ENCODE results near the gene NR2F1. TPM values are rescaled to one million over a fixed set of nuclear protein-coding genes. Genes with fewer than 3 reads are reported as not detected.
"Not testable (repeated sequence)": the region's sequence is repeated elsewhere in the genome, so short reads cannot be mapped to it uniquely, and the experiment has no call there.

Gene NR2F1
- not detected for total RNA-seq

DNA sequence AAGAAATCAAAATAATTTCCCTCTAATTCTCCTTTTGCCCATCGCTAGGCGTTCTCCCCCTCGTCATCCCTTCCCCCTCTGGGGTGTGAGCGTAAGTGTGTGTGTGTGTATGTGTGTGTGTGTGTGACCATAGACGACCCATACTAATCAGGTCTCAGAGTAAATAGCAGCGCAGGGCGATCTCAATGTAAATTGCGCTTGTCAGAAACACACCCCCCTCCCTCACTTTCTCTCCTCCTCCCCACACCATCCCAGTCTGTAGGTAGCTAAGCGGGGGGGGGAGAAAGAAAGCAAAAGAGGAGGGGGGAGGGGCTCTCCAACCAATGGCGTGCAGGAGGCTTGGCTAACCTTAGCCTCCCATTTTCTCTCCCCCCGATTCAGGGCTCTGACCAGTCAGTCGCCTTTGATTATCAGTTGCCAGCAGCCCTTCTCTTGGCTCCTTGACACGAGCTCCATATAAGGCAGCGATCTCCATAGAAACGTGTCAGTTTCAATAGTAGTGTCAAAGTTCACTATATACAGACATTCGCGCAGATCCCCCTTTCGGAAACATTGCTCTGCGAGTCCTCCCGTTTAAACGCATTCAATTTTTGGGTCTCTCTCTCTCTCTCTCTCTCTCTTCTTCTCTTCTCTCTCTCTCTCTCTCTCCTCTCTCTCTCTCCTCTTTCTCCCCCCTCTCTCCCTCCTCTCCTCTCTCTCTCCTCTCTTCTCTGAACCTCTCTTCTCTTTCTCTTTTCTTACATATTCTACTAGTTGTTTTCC is at the start of gene NR2F1:
Gene NR2F1, plus strand, starts transcription at position 546 of the 762 bp plus-strand sequence. CDS start 1,802 bp downstream, outside the sequence.
- POLR2A ChIA-PET: interaction anchor here (0.6 to 0.7 kb wide), 2 partner anchors 224 to 249 kb away, joined by 3 read pairs; no protein-coding TSS in a partner anchor
- no peak within 1 kb of the TSS for H3K27ac Mint-ChIP-seq
- H3K36me3 Mint-ChIP-seq (ENCODE audit: low read depth): peaks cover 3% of the 10 kb centered on the region
- DNase-seq (no peak), ATAC-seq (peak; percentile 38)
- CTCF ChIA-PET: interaction anchor here (0.8 to 3.2 kb wide), 7 partner anchors 10 to 334 kb away, joined by 3 to 15 read pairs (median 5); no protein-coding TSS in a partner anchor
- no peak within 1 kb of the TSS for H3K4me3 Mint-ChIP-seq
- H3K9me3 Mint-ChIP-seq: peaks cover 2% of the 10 kb centered on the region
- H3K4me1 Mint-ChIP-seq (ENCODE audit: low read depth): peaks cover 30% of the 10 kb centered on the region
- intact Hi-C loops (cut with micrococcal nuclease): loop anchor here (2.0 to 5.0 kb wide), 3 partner anchors 39 to 329 kb away; no protein-coding TSS in a partner anchor
- TF ChIP-seq, protein P1, sequence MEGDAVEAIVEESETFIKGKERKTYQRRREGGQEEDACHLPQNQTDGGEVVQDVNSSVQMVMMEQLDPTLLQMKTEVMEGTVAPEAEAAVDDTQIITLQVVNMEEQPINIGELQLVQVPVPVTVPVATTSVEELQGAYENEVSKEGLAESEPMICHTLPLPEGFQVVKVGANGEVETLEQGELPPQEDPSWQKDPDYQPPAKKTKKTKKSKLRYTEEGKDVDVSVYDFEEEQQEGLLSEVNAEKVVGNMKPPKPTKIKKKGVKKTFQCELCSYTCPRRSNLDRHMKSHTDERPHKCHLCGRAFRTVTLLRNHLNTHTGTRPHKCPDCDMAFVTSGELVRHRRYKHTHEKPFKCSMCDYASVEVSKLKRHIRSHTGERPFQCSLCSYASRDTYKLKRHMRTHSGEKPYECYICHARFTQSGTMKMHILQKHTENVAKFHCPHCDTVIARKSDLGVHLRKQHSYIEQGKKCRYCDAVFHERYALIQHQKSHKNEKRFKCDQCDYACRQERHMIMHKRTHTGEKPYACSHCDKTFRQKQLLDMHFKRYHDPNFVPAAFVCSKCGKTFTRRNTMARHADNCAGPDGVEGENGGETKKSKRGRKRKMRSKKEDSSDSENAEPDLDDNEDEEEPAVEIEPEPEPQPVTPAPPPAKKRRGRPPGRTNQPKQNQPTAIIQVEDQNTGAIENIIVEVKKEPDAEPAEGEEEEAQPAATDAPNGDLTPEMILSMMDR (IDR thresholded peaks at IDR 0.05): no peak
- peaks cover 49% of the 10 kb centered on the region for H3K27me3 Mint-ChIP-seq

DNA sequence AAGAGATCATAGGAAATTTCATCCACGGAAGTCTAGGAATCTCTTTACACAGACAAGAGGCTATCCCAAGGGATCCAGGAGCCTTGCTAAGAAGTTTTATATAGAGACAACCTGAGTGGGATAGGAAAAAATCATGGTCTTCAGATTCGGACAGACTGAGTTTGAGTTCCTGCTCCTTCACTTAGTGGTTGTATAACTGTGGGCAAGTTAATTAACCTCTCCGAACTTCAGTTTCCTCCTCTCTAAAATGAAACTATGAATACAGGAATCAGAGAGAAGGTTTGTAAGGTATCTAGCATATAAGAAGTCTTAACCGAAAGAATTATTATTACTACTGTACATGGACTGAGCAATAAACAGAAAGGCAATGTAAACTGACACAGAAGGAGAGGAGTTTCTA is 37.1 kb upstream of the NR2F1 start:
- no peak for DNase-seq
- TF ChIP-seq, protein P1 (IDR thresholded peaks at IDR 0.05): no peak
- Mint-ChIP-seq H3K27ac (no peak overlapping the region), H3K9me3 (peaks cover 3% of the 10 kb centered on the region), H3K27me3 (peaks cover 22% of the 10 kb centered on the region), H3K4me1 (ENCODE audit: low read depth) (no peaks in the 10 kb centered on the region), H3K36me3 (ENCODE audit: low read depth) (no peaks in the 10 kb centered on the region), H3K4me3 (no peak overlapping the region)
- POLR2A ChIA-PET: no interaction called here
- intact Hi-C loops (cut with micrococcal nuclease): no loop called here
- no peak for ATAC-seq
- CTCF ChIA-PET: interaction anchor here (1.0 kb wide), 1 partner anchor 62 kb away, joined by 3 read pairs; no protein-coding TSS in a partner anchor

DNA sequence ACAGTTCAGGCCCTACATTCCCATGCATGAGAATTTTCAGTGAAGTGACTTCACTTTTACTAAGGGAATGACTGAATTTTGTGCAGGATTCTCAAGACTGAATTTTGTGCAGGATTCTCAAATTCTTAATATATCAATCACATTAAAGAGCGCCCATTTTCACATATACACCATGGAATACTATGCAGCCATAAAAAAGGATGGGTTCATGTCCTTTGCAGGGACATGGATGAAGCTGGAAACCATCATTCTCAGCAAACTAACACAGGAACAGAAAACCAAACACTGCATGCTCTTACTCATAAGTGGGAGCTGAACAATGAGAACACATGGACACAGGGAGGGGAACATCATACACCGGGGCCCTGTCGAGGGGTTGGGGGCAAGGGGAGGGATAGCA is 33.4 kb upstream of the NR2F1 start:
- peaks cover 19% of the 10 kb centered on the region for H3K27me3 Mint-ChIP-seq
- H3K9me3 Mint-ChIP-seq; ATAC-seq; H3K36me3 Mint-ChIP-seq (ENCODE audit: low read depth); H3K4me3 Mint-ChIP-seq; POLR2A ChIA-PET; H3K4me1 Mint-ChIP-seq (ENCODE audit: low read depth); DNase-seq; CTCF ChIA-PET; intact Hi-C loops (cut with micrococcal nuclease); H3K27ac Mint-ChIP-seq: not testable (repeated sequence)

DNA sequence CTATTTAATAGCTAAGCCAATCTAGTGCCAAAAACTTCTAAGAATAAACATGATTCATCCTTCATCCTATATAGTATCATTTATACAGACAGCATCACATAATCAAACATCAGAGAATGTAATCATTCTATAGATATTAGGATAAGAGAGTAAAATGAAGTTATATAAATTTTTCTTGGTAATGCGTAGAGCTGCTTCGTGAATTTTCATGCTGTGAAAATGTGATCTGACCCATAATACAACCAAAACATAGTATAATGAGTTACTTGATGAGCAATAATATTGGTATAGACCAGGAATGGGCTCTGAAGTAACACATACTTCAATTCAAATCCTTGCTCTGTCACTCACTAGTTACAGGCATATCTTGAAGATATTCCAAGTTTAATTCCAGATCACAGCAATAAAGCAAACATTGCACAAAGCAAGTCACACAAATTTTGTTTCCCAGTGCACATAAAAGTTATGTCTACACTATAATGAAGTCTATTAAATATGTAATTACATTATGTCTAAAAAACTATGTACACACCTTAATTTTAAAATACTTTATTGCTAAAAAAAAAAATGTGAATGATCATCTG is 25.9 kb upstream of the NR2F1 start:
- Mint-ChIP-seq H3K36me3 (ENCODE audit: low read depth) (no peaks in the 10 kb centered on the region), H3K27me3 (peaks cover 20% of the 10 kb centered on the region), H3K27ac (no peak overlapping the region), H3K4me1 (ENCODE audit: low read depth) (no peaks in the 10 kb centered on the region), H3K4me3 (no peak overlapping the region), H3K9me3 (no peaks in the 10 kb centered on the region)
- ATAC-seq (no peak), DNase-seq (no peak)
- intact Hi-C loops (cut with micrococcal nuclease): no loop called here
- ChIA-PET CTCF (no interaction called here), POLR2A (no interaction called here)
- TF ChIP-seq, protein P1 (IDR thresholded peaks at IDR 0.05): no peak

DNA sequence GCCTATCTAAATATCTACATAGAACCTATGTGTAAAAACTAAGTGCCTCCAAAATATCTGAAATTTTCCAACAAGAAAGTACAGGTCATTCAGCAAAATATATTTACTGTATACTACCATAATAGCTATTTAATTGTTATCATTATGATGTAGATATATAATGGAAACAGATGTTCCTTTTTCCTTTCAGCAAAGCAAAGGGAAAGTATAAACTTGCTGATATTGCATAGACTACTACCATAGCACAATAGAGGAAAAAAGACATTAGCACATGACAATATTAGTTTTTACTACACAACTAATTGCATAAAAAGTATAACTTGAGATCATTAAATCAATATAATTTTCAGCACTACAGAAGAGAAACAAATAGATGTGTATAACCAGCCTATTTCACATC is 16.9 kb upstream of the NR2F1 start:
- H3K4me1 Mint-ChIP-seq (ENCODE audit: low read depth): peaks cover 13% of the 10 kb centered on the region
- H3K36me3 Mint-ChIP-seq (ENCODE audit: low read depth): no peaks in the 10 kb centered on the region
- no peak overlapping the region for H3K27ac Mint-ChIP-seq
- POLR2A ChIA-PET: no interaction called here
- H3K9me3 Mint-ChIP-seq: no peaks in the 10 kb centered on the region
- DNase-seq (no peak), ATAC-seq (no peak)
- CTCF ChIA-PET: no interaction called here
- TF ChIP-seq, protein P1 (IDR thresholded peaks at IDR 0.05): no peak
- peaks cover 34% of the 10 kb centered on the region for H3K27me3 Mint-ChIP-seq
- H3K4me3 Mint-ChIP-seq: no peak overlapping the region
- intact Hi-C loops (cut with micrococcal nuclease): no loop called here
